NCI-H82 treated with DMSO at 0.1 percent for 48 hours (cell line): ENCODE measurements around the gene LPAR1.
"Not testable (repeated sequence)": the region's sequence is repeated elsewhere in the genome, so short reads cannot be mapped to it uniquely, and the experiment has no call there.

ENCODE experiments used
- DNase-seq: peaks from one replicate; lab custom pipeline; 2025; ENCODE audit not compliant: unreplicated experiment; lab: John Stamatoyannopoulos, UW

The LPAR1 gene

DNA sequence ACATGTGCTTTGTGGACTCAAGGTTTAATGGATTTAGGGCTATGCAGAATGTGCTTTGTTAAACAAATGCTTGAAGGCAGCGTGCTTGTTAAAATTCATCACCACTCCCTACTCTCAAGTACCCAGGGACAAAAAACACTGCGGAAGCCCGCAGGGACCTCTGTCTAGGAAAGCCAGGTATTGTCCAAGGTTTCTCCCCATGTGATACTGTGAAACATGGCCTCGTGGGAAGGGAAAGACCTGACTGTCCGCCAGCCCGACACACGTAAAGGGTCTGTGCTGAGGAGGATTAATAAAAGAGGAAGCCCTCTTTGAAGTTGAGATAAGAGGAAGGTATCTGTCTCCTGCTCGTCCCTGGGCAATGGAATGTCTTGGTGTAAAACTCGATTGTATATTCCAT is 211.9 kb downstream of the LPAR1 start:
- DNase-seq, result not testable (repeated sequence)

DNA sequence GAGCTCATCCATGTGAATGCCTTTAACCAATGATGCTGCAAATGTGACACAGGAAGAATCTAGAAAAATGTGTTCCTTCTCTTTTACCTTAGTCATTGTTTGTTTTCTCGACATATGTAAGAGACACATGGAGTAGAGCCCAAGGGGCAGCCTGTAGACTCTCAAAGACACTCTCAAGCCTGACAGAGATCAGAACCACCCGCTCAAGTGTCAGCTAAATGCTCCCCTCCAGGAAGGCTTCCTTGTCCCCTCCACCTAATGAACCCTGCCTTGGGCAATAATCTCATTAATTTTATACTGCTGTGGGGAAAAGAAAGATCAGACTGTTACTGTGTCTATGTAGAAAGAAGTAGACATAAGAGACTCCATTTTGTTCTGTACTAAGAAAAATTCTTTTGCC is 212.3 kb downstream of the LPAR1 start:
- DNase-seq, result no peak

DNA sequence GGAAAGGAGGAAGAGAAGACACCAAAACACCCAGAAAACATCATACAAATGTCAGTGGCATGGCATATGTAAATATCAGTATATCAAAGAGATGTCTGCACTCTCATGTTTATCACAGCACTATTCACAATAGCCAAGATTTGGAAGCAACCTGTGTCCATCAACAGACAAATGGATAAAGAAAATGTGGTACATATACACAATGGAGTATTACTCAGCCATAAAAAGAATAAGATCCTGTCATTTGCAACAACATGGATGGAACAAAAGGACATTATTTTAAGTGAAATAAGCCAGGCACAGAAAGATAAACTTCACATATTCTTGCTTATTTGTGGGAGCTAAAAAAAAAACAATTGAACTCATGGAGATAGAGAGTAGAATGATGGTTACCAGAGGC is 213.1 kb downstream of the LPAR1 start:
- not testable (repeated sequence) for DNase-seq
